SH-SY5Y (cell line): ENCODE results near the gene SEPTIN11.

ENCODE experiments used
- GATA2 ChIP-seq: IDR thresholded peaks from 2 replicates; pipeline ENCODE4 v1.6.1; 2011; ENCODE audit warnings: mild to moderate bottlenecking, low read depth, low read length
- GATA3 ChIP-seq: IDR thresholded peaks from 2 replicates; pipeline ENCODE4 v1.6.1; 2011; ENCODE audit warnings: low read depth, mild to moderate bottlenecking, low read length, moderate library complexity

DNA sequence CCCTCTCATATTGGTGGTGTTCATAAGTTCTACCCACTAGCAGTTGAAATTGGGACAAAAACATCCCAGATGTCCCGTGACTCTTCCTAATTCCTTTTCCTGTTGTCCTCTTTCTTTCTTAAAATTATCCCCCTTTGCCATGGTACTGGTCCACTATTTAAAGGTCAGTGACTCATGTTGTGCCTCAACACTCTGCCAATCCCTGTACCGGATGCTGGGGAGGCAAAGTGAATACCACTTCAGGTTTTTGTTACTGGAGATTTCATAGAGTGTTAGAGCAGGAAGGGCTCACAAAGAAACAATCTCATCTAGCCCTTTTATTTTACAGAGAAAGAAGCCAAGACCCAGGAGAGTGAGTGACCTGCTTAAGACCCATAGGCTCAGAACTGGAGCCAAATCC lies 24.6 kb downstream of the SEPTIN11 start:
- TF ChIP-seq GATA2 (no peak), GATA3 (no peak)
